DMS79 treated with DMSO at 0.1 percent for 48 hours (cell line): Measurements from ENCODE around the gene BCORL1.

Source experiments
- DNase-seq: peaks from one replicate; lab custom pipeline; 2025; lab: John Stamatoyannopoulos, UW

Gene BCORL1

DNA sequence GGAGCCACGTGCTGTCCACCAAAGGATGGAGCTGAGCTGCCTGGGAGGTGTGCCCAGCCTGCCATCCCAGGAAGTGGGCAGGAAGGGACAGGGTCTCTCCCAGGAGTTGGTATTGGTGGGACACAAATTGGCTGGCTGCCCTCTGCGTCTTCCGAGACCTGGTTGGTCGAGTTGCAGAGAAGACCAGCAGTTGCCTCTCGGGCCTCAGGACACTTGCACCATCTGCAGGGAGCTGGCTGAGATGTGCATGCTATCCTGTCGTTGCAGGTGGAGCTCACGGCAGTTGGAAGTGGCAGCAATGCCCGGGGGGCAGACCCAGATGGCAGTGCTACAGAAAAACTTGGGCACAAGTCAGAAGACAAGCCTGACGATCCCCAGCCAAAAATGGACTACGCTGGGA lies 30.2 kb downstream of the BCORL1 start:
- DNase-seq, result no peak

DNA sequence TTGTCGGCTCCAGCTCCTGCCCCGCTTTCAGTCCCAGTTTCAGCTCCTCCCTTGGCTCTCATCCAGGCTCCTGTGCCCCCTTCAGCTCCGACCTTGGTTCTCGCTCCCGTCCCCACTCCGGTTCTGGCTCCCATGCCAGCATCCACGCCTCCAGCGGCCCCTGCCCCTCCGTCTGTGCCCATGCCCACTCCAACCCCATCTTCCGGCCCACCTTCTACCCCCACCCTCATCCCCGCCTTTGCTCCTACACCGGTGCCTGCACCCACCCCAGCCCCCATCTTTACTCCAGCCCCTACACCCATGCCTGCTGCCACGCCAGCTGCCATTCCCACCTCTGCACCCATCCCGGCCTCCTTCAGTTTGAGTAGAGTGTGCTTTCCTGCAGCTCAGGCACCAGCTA lies 31.2 kb downstream of the BCORL1 start:
- no peak for DNase-seq

DNA sequence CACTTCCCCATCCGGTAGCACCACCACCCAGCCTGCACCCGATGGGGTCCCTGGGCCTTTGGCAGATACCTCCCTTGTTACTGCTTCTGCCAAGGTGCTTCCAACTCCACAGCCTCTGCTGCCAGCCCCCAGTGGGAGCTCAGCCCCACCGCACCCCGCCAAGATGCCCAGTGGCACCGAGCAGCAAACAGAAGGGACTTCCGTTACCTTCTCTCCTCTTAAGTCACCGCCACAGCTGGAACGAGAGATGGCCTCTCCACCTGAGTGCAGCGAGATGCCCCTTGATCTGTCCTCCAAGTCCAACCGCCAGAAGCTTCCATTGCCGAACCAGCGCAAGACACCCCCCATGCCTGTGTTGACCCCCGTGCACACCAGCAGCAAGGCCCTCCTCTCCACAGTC lies 31.9 kb downstream of the BCORL1 start:
- DNase-seq, result no peak

DNA sequence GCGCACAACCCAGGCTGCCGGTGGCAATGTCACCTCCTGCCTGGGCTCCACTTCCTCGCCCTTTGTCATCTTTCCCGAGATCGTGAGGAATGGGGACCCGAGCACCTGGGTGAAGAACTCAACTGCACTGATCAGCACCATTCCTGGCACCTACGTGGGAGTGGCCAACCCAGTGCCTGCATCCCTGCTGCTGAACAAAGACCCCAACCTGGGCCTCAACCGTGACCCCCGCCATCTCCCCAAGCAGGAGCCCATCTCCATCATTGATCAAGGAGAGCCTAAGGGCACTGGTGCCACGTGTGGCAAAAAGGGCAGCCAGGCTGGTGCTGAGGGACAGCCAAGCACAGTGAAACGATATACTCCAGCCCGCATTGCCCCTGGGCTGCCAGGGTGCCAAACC lies 32.3 kb downstream of the BCORL1 start:
- DNase-seq, result no peak

DNA sequence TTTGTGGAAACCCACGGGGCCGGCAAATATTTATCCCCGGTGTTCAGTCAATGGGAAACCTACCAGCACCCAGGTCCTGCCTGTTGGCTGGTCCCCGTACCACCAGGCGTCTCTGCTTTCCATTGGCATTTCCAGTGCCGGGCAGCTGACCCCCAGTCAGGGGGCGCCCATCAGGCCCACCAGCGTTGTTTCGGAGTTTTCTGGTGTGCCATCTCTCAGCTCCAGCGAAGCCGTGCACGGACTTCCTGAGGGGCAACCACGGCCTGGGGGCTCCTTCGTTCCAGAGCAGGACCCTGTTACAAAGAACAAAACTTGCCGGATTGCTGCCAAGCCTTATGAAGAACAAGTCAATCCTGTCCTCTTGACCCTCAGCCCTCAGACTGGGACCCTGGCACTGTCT lies 32.7 kb downstream of the BCORL1 start:
- no peak for DNase-seq

DNA sequence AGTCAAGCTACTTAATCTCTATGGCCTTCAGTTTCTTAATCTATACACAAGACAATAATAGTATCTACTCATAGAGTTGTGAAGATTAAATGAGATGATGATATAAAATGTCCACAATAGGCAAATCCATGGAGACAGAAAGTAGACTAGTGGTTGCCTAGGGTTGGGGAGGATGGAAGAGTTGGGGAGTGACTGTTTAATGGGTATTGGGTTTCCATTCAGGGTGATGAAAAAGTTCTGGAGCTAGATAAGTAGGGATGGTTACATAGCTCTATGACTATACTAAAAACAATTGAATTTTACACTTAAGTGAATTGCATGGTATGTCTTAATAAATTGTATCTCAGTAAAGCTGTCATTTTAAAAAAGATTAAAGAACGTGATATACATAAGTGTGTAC lies 35.7 kb downstream of the BCORL1 start:
- no peak for DNase-seq

DNA sequence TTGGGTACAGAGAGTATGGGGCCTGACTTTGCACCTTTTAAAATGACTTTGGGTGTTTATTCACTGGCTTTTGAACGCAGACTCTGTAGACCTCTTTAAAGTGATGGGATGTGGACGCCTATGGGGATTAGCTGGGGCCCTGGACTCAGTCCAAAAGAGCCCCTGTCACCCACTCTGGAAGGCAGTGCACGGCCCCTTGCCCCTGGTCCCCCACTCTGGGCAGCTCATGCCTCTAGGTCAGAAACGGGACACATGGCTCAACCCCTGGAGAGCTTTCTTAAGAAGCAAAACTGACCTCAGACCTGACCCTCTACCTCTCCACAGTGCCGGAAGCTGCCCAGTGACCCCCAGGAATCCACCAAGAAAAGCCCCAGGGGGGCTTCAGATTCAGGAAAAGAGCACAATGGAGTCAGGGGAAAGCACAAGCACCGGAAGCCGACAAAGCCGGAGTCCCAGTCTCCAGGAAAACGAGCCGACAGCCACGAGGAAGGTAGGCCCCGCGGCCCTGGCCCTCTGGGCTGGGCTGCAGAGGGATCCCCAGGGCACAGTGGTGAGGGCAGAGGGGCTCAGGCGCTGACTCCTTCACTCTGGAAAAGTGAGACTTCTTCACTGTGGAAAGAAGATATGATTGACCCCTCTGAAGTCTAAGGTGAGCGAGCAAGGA lies 38.4 kb downstream of the BCORL1 start:
- no peak for DNase-seq

DNA sequence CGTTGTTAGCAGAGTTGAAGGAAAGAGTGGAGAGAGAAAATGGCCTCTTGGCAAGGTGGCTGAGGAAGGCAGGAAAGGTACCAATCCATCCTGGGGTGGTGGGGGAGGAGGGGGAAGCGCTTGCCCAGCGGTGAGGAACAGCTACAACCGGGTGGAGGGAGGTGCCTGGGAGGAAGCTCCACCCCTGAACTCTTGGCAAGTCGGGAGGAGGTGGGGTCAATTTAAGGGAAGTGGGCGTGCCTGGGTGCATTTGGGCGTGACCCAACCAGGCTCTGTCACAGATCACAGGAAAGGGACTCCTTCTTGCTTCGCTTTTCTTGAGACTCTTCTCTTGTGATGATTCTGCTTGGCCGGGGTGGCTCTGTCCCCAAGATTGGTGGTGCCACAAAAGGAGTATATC lies 41.7 kb downstream of the BCORL1 start:
- DNase-seq, result no peak

DNA sequence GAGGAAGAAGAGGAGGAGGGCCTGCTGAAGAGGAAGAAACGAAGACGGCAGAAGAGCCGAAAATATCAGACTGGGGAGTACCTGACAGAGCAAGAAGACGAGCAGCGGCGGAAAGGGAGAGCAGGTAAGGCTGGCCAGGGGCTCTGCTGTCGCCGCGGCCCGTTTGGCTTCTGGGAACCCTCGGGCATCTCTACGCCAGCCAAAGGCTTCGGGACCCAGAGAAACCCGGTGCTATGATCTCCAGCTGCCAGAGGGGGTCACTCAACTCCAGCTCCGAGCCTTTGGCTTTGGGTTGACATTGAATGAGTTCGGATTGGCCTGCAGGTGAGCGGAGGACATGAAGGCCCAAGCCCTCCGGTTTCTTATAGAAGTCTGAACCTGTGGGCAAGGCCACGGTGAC lies 42.8 kb downstream of the BCORL1 start:
- DNase-seq, result no peak

DNA sequence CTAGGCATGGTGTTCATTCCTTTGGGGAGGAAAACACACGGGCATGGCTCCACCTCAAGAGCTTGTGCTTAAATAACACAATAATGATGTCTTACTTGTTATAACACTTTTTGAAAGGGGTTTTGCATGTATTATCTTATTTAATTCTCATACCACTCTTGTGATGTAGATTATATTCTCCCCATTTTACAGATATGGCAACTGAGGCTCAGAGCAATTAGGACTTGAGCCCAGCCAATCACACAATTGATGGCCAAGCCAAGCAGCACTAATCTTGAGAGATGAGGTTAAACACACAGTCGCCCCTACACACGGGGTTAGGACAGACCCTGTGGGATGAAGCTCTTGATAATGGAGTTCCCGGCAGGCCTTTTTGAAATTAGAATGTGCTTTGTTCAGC lies 45.1 kb downstream of the BCORL1 start:
- no peak for DNase-seq

DNA sequence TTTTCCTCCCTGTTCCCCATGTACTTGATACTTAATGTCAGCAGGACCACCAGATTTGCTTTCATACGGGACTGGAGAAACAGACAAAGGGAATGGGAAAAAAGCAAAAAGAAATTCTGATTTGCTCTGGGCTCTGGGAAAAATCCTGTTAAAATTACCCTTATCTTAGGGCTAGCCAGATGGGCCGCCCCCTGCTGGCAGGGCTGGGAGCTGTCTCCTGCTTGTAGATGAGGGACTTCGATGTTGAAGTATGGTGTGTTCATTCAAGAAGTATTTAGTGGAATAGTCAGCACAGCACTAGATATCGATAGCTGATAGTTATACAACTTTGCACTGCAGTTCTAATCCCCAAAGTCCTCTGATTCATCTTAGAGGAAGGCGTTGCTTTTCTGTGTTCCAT lies 45.8 kb downstream of the BCORL1 start:
- DNase-seq, result no peak

DNA sequence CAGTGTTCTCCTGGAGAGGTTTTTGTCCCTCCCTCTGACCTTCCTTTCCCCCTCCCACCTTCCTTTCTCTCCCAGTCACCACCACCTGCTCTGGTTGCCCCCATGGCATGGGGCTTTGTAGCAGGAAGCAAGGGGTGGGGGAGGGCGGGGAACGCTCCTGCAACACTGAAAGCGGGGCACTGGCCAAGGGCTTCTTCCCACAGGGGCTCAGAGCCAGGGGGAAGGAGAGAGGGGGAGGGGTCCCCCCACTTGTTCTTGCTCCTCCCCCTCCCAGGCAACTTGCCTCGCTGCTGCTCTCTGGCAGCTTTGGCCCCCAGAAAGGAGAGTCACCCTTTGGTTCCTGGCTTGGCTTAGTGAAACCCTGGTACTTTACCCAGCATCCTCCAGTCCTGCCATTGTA lies 48.4 kb downstream of the BCORL1 start:
- DNase-seq, result no peak

DNA sequence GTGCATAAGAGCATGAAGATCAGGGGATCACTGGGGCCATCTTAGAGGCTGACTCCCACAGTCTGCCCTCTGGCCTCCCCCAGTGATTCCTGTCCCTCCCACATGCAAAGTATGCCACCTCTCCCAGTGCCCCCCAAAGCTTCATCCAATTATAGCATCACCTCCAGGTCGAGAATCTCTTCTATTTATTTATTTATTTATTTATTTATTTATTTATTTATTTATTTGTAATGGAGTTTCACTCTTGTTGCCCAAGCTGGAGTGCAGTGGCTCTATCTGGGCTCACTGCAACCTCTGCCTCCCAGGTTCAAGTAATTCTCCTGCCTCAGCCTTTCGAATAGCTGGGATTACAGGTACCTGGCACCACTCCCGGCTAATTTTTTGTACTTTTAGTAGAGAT lies 50.1 kb downstream of the BCORL1 start:
- DNase-seq, result no peak

DNA sequence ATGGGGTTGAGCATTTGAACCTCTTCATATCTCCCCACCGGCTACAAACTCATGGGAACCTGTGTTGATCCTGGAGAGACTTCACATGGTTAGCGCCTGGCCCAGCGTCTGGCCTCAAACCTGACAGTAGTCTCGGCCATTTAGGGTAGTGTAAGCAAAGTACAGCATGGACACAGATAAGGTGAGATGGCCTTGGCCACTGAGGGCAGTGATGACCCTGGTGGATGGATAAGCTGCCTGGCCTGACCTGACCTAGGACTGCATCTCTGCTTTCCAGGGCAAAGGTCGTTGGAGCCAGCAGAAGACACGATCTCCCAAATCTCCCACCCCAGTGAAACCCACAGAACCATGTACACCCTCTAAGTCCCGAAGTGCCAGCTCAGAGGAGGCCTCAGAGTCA lies 51.7 kb downstream of the BCORL1 start:
- DNase-seq, result no peak

DNA sequence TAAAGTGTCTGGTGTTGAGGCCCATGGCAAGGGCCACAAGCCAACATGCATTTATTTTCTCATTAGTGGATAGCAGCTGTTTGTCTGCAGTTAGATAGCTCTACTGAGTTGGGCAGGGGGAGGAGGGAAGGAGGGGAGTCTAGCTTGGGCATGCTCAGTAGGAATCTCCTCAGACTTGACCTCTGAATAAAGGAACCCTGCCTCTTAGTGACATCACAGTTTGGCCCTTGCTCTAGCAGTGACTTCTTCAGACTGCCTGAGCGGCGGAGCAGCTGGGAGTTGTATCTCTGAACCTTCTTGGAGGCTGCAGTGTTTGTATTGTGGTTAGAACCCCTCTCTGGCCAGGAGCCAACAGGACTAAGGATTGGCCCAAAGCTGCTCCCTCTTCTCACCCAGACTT lies 57.4 kb downstream of the BCORL1 start:
- DNase-seq, result no peak

DNA sequence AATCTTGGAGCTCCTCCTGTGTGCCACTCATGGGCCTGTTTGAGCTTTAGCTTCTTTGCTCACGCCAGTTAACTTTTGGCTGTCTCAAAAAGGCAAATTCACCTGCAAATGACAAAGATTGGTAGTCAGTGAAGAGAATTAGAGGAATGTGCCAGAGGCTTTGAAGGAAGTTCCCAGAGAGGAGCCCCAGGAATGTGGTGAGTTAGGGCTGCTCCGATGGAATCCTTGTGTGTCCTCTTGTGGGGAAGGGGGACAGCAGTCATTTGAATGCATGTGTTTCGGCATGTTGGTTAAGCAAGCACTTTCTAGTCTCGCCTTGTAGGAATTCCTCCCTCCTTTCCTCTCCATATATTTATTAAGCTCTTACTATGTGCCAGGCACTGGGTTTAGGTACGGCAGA lies 65.0 kb downstream of the BCORL1 start:
- DNase-seq, result no peak

DNA sequence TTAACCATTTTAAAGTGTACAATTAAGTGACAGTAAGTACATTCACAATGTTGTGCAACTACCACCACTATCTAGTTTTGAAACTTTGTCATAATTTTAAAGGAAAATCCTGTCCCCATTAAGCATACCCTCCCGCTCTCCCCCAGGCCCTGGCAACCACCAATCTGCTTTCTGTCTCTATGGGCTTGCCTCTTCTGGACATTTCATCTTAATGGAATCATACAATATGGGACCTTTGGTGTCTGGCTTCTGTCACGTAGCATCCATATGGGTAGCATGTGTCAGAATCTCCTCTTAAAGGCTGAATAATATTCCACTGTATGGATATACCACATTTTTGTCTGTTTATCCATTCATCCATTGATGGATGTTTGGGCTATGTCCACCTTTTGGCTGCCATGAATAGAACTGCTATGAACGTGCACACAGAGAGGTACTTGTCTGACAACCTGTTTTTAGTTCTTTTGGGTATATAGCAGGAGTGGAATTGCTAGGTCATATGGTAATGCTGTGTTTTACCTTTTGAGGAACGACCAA lies 66.3 kb downstream of the BCORL1 start:
- no peak for DNase-seq

DNA sequence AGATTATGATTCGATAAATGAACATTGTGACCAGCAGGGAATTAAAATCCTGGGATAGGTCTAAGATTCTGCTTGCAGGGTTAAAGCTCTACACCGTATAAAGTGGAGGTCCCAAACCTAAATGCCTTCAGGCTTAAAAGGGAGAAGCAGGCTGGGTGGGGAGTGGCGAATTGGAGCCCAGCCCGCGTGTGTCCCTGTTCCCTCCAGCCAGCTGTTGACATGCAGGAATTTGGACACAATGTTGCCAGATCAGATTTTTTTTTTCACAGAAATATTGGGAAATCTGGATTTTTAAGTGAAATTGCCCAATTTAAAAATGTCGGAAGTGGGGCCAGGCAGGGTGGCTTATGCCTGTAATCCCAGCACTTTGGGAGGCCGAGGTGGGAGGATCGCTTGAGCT lies 67.4 kb downstream of the BCORL1 start:
- no peak for DNase-seq

DNA sequence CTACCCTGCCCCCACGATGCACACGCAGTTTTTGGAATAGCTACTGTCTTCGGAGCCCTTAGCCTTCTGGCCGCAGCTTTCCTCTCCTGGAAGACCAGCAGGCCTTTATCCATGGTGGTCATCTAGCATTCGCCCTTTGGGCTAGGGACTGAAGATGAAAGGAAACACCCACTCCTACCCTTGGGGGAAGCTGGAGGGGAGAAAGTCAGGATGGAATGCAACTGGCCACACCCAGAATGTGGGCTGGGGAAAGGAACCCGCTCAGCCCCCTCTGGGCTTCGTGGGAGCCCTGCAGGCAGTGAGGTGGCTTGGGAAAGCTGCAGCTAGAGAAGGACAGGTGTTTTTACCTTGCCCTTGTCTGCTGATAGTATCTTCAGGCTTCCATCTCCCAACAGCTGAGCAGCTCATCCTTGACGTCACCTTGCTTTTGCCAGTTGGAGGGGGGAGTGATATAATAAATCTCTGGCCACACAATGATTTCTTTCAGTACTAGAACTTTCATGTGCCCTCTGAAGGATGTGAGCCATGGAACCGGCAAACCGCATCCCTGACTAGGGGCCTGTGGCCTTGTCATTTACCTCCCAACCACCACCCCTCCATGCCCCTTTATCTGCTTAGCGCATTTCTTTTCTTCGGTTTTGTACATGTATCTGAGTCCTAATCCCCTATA lies 68.9 kb downstream of the BCORL1 start:
- no peak for DNase-seq

DNA sequence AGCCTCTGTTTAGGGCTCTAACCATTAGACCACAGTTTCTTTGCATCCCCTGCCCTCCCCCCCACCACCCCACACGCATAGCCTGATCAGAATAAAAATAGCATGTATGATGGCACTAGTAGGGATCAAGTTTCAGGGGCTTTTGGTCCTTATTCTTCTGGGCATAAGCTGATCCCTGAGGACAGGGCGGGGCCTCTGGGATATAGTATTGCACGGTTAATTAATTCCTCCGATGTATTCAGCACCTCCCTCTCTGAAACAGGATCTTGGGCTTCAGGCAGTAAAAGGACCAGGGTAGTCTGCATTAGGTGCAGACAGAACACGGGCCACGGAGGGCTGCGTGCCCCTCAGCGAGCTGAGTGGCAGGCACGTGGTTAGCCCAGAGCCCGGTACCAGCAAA lies 70.8 kb downstream of the BCORL1 start:
- DNase-seq, result no peak

DNA sequence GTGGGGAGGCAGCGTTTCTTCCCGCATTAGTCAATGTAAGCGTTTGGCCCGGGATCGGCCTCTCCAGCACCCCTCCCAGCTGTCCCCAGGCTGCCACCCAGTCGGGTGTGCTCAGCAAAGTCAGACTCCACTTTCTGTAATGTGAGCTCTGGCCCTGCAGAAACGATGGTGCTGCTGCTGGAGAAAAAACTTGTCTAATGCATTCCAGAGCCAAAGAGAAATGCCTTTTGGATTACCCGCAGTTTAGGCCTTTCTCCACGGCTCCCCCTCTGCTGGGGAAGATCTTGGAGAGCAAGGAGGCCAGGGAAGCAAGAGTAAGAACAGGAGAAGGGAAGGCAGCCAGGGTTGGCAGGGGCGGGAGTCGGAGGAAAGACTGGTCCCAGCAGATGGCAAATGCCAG lies 72.7 kb downstream of the BCORL1 start:
- DNase-seq, result no peak

DNA sequence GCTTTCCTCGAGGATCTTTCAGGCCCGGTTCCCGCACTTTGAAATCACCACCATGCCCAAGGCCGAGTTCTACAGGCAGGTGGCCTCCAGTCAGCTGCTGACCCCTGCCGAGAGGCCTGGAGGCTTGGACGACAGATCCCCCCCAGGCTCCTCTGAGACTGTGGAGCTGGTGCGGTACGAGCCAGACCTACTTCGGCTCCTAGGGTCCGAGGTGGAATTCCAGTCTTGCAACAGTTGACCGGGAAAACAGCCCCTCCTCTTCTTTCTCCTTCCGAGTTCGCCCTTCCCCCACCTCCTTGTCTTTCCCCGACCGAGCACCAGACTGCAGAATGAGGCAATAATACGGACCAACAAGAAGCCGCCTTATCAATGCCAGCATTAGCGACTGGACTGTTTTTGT lies 73.5 kb downstream of the BCORL1 start:
- no peak for DNase-seq

DNA sequence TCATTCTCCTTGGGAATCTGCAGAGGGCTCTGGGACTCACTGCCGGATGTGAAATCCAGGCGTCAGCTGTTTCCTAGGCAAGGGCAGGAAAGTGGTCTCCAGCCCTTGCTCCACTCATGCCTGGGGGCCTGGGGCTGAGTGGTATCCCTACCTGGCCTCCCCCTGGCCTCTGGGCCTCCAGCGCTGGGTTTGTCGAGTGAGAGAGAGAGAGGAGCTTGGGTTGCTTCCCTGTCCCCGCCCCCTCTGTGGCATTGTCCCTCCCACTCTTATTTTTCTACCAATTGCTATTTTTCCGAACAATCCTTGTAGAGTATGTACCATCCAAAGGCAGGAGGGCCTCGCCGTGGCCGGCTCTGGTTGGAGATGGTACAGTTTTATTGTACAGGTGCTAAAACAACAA lies 74.8 kb downstream of the BCORL1 start:
- DNase-seq, result no peak

DNA sequence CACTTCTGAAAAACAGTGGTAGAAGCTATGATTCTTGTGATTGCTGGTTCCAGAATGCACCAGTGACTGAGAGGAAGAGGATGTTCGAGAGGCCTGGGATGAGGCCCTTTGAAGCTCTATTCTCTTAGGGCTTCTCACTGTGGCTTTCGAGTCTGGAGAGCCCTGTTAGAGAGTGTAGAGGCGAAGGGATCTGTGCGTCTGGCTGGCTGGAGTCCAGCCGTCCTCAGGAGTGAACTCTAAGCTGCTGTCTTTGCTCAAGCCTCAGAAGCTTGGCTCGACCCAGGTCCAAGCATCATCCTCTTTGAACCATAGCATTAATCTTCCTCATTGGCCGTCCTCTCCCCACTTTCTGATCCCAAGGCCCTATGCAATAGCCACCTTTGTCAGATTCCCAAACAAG lies 76.2 kb downstream of the BCORL1 start:
- DNase-seq, result no peak
